ENCODE results near the gene CDV3.

Gene CDV3

GRCh38 chr3:133608388-133608787 lies 34.9 kb downstream of the CDV3 start:
- DNase-seq = no peak

GRCh38 chr3:133610031-133610430 lies 36.5 kb downstream of the CDV3 start:
- DNase-seq = no peak

- DNase-seq = no peak
Measured at GRCh38 chr3:133611534-133611933, 38.0 kb downstream of the CDV3 start.

GRCh38 chr3:133620066-133620784 lies 46.7 kb downstream of the CDV3 start:
- no peak for DNase-seq

- no peak for DNase-seq
Measured at GRCh38 chr3:133627789-133628188, 54.3 kb downstream of the CDV3 start.

GRCh38 chr3:133629146-133629545 lies 55.7 kb downstream of the CDV3 start:
- DNase-seq = no peak

GRCh38 chr3:133633439-133633838 lies 60.0 kb downstream of the CDV3 start:
- DNase-seq = no peak
